HG03135 (cell line): ENCODE results near the gene AOC3.

Source experiments
- ATAC-seq: cut with Tn5 transposase; IDR thresholded peaks from one replicate; pipeline ENCODE4 v1.9.1; 2021; ENCODE audit warnings: mild to moderate bottlenecking, moderate library complexity; ENCODE audit not compliant: unreplicated experiment

AOC3 gene

DNA sequence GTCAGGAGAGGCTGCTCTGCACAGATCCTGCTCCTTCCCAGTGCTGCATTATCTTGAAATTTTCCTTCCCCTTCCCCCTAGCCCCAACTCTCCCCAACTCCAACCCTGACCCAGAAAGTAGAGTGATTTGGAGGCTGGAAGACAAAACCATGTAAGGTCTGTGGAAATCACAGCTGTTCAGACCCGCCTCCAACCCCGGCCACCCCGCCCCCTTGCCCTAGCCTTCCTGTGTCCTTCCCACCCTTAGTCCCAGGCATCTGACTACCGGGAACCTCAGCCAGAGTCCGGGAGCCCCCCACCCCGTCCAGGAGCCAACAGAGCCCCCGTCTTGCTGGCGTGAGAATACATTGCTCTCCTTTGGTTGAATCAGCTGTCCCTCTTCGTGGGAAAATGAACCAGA, at the start of gene AOC3:
Gene AOC3, plus strand, starts transcription at position 246 of the 400 bp plus-strand sequence. Its CDS starts 145 bp downstream, at position 391.
- ATAC-seq, result no peak

GRCh38 chr17:42803074-42803883, 47.7 kb upstream of the AOC3 start:
- ATAC-seq, result no peak

- no peak for ATAC-seq
Observed at GRCh38 chr17:42804918-42805367, 46.1 kb upstream of the AOC3 start.

GRCh38 chr17:42806249-42806648, 44.8 kb upstream of the AOC3 start:
- ATAC-seq, result no peak

DNA sequence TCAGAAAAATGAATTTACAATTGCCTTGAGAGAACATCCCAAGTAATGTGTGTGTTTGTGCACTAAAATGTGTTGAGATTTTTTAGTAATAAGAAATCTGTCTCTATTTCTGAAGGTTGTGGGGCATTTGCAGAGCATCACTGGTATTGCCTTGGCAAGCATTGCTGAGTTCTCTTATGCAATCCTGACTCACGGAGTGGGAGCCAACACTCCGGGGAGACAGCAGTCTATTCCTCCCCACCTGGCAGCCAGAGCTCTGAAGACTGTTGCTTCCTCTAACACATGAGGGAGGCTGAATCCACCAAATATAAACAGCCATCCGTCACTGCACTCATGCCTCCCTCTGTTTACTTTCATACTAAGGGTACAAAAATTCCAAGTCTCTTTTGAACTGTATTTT, 41.7 kb upstream of the AOC3 start:
- no peak for ATAC-seq

GRCh38 chr17:42814633-42815399, 36.2 kb upstream of the AOC3 start:
- ATAC-seq, result no peak

- ATAC-seq, result no peak
Observed at GRCh38 chr17:42817866-42818265, 33.1 kb upstream of the AOC3 start.

- ATAC-seq, result no peak
Observed at GRCh38 chr17:42818379-42818778, 32.6 kb upstream of the AOC3 start.

- no peak for ATAC-seq
Observed at GRCh38 chr17:42819939-42820535, 31.0 kb upstream of the AOC3 start.

- no peak for ATAC-seq
Observed at GRCh38 chr17:42821176-42821575, 29.8 kb upstream of the AOC3 start.

DNA sequence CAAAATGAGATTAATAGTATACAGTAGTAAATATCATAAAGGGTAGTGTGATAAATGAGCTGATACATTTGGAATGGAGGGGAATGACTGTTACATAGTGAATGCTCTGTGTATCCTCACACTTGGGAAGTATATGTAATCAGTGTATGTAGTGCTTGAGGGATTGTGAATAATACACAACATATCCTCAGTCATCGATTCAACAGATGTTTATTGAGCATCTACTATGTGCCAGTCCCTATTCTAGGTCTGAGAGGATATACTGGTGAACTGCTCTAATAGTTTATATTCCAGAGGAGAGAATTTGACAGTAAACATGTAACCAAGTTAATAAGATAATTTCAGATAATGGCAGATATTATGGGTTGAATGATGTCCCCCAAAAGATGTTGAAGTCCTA, 23.5 kb upstream of the AOC3 start:
- ATAC-seq, result no peak

DNA sequence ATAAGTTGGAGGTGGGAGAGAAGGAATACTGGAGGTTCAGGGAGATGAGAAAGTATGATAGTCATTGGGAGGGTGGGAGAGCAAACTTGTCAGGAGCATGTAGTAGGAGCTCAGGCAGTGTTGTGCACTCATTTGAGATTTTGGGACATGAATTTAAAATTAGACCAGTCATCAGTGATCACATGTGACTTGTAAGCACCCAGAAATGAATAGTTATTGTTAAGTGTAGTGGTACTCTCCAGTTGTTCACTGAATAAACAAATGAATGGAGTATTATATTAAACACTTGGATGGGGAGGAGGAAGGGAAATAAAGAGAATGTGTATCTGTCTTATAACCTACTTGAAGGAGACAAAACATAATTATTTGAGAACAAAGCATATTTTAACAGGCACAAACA, 20.0 kb upstream of the AOC3 start:
- ATAC-seq, result no peak

- peak; percentile 10 for ATAC-seq
Observed at GRCh38 chr17:42832213-42832933, 18.6 kb upstream of the AOC3 start.

- ATAC-seq, result peak; percentile 65
Observed at GRCh38 chr17:42832934-42833766, 17.8 kb upstream of the AOC3 start, which contains the start of gene PSME3. PSME3 (plus strand) TSS chr17:42833397; CDS start chr17:42833632, 235 bp downstream.

- peak; percentile 21 for ATAC-seq
Observed at GRCh38 chr17:42833767-42834422, 17.1 kb upstream of the AOC3 start.

DNA sequence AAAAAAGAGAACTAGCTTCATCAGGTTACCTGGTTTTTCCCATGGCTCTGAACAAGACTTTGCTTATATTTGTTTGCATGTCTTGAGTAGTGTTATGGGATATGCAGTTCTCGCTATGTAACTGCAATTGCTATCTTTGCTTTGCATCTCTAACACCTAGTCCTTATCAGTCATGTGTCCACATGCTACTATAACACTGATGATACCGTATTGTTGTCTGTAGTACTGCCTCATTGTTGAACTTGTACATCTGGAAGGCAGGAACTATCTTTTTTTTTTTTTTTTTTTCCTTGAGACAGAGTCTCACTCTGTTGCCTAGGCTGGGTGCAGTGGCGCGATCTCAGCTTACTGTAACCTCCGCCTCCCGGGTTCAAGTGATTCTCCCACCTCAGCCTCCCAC, 15.3 kb upstream of the AOC3 start:
- no peak for ATAC-seq

GRCh38 chr17:42841975-42842685, 8.9 kb upstream of the AOC3 start:
- ATAC-seq, result no peak

DNA sequence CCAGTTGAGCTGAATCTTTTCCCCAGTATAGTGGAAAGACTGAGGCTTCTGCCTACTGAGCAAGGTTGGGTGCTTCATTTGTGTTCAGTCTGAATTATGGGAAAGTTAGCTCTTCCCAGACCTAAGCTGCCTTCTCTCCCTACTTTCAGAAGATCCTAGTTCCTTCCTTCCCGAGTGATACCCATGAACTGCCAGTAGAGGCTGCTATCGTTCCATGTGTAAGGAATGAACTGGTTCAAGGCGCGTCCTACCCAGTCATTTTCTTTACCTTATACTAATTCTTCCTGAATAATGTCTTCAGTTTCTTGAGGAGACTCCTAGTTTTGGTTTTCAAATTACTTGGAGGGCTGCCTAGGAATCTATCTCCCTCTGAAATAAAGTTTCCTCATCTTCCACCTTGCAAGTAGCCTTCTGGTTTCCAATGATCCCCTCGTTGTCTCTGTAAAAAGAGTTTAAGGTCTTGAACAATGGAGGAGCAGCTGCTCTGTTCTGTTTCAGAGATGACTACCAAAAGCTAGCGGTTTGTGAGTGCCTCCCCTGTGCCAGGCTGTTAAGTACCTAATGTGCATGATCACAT, 7.6 kb upstream of the AOC3 start:
- no peak for ATAC-seq

DNA sequence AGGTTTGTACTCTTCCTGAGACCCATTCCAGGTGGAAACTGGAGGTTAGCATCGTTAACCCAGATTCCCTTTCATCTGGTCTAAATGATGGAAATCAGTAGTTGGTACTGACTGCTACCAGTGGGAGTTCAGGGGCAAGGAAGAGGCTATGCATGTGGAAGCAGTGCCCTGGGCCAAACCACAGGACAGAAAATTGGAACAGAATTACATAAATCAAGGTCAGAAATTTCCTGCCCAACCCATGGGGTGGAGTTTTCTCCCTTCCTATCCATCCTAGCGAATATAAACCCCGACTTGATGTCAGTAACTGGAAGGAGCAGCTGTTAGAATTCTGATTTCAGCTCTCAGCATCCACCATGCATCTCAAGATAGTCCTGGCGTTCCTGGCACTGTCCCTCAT, 6.7 kb upstream of the AOC3 start, which contains the start of gene AOC2:
Gene AOC2, plus strand, starts transcription at position 310 of the 400 bp plus-strand sequence. Its CDS starts 47 bp downstream, at position 357.
- ATAC-seq, result no peak
